Aorta (tissue), 5 donors: ENCODE data around the gene CTXN1. TPM values are rescaled to one million over a fixed set of nuclear protein-coding genes. Genes with fewer than 3 reads are reported as not detected.
"Not testable (repeated sequence)": the region's sequence is repeated elsewhere in the genome, so short reads cannot be mapped to it uniquely, and the experiment has no call there.

ENCODE experiments used
- ATAC-seq: fragments of 200-7000 bp; cut with Tn5 transposase; one replicate; pipeline ENCODE4 v1.9.1; 2022; ENCODE audit warnings: moderate library complexity; ENCODE audit not compliant: low FRiP score
- DNase-seq, 2 donors: peaks; one replicate each; pipeline ENCODE4 v3.0.0-alpha.2; 2020
- H3K27ac ChIP-seq, 2 donors: one replicate each; pipeline ENCODE4 v1.5.1; 2013; ENCODE audit warnings: low read length in 2 of 2, mild to moderate bottlenecking in 2 of 2, moderate library complexity in 2 of 2, control low read depth in 1 of 2, inconsistent platforms in 1 of 2, low read depth in 1 of 2
- H3K27me3 ChIP-seq, 2 donors: one replicate each; pipeline ENCODE4 v1.6.1; 2013; ENCODE audit warnings: control low read depth in 1 of 2, low read length in 1 of 2, mild to moderate bottlenecking in 1 of 2, moderate library complexity in 1 of 2; ENCODE audit not compliant: insufficient read depth in 2 of 2, control insufficient read depth in 1 of 2
- H3K36me3 ChIP-seq, 2 donors: one replicate each; pipeline ENCODE4 v1.6.1; 2013; ENCODE audit warnings: control low read depth in 1 of 2, low read length in 1 of 2, mild to moderate bottlenecking in 1 of 2; ENCODE audit not compliant: insufficient read depth in 2 of 2, control insufficient read depth in 1 of 2
- H3K4me1 ChIP-seq, 2 donors: one replicate each; pipeline ENCODE4 v1.6.1; 2013; ENCODE audit warnings: low read length in 2 of 2, control low read depth in 1 of 2, mild to moderate bottlenecking in 1 of 2, moderate library complexity in 1 of 2; ENCODE audit not compliant: insufficient read depth in 2 of 2, control insufficient read depth in 1 of 2
- H3K4me3 ChIP-seq, 2 donors: one replicate each; pipeline ENCODE4 v1.5.1; 2013; ENCODE audit warnings: low read length in 2 of 2, control low read depth in 1 of 2, mild to moderate bottlenecking in 1 of 2
- H3K9me3 ChIP-seq: one replicate; pipeline ENCODE4 v1.6.1; 2013; ENCODE audit warnings: mild to moderate bottlenecking, low read length; ENCODE audit not compliant: control insufficient read depth
- WGBS, 2 donors: extraction: QIAGEN DNeasy Blood & Tissue Kit; methylation state at CpG; one replicate each; pipeline ENCODE4 v1.1.7; 2013; 5-methylcytosine and 5-hydroxymethylcytosine counted together
- intact Hi-C, 2 donors: fragments of 100-400 bp; cut with DNase I; formaldehyde crosslinking; loops; one replicate each; pipeline versions ENCODE4 v1.14.2 to v1.15.0; 2022
- polyA plus RNA-seq, 2 donors: library from polyadenylated mRNA; stranded (reverse); fragments of 200-250 nt; gene quantifications; one replicate each; pipeline ENCODE4 v1.2.3, GENCODE V29; 2013
- total RNA-seq, 2 donors: library from RNA; stranded (reverse); fragmentation: NEBNext Ultra II Directional; extraction: Animal tissue kit (Norgen Biotek cat#: 25700); gene quantifications; one replicate each; pipeline ENCODE4 v1.2.1, GENCODE V29; 2021
- donor health status: healthy with polysubstance abuse.
- donor health status: Bipolar disorder and iron deficiency.
- donor health status: DM: no; HTN: no; CAD: no.
- donor health status: DM: no; HTN: no; CAD: no.
- donor health status: DM: yes; HTN: yes; CAD: no.

CTXN1 gene
- total and polyA plus RNA-seq, 4 donors, result 0.51 to 2.5 (median 1.9) TPM; not detected in 1

DNA sequence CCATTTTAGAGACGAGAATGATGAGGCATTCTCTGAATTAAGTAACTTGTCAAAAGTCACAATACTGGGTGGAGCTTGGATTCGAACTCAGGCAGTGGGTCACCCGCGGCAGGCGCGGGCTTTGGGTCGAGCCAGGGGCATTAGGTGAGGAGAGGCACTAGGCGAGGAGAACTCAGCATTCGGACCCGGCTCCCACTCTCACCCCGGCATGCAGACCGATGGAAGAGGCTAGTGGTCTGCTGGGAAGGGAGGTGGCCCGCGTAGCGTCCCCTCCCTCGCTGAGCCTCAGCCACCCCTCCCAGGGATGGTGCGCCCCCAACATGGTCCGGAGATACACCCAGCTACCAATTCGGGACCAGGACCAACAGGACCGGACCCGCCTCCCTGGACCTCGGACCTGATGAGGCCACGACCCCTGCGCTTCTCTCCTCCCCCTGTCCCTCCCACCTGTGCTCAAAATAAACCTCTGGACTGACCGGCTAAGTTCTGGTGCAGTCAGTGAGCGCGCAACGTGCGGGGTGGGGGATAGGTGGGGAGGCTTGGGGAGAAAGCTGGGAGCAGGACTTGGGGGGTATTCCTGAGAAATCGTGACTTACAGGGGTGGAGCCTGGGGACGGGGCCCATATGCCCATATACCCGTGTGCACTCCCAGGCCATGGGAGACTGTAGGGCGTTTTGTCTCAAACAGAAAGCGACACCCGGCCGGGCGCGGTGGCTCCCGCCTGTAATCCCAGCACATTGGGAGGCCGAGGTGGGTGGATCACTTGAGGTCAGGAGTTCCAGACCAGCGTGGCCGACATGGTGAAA, 7.1 kb downstream of the CTXN1 start:
- 46 to 48% methylated on average over 42 of the region's 42 CpGs for WGBS, 2 donors
- H3K4me3 ChIP-seq, result no peak overlapping the region
- H3K36me3 ChIP-seq, result no peaks in the 10 kb centered on the region
- H3K4me1 ChIP-seq, result no peaks in the 10 kb centered on the region
- DNase-seq (peak; percentile 54 to 68), ATAC-seq (no peak)
- no peaks in the 10 kb centered on the region for H3K27me3 ChIP-seq
- intact Hi-C loops, result no loop called here
- no peak overlapping the region for H3K27ac ChIP-seq
- H3K9me3 ChIP-seq, result no peaks in the 10 kb centered on the region

DNA sequence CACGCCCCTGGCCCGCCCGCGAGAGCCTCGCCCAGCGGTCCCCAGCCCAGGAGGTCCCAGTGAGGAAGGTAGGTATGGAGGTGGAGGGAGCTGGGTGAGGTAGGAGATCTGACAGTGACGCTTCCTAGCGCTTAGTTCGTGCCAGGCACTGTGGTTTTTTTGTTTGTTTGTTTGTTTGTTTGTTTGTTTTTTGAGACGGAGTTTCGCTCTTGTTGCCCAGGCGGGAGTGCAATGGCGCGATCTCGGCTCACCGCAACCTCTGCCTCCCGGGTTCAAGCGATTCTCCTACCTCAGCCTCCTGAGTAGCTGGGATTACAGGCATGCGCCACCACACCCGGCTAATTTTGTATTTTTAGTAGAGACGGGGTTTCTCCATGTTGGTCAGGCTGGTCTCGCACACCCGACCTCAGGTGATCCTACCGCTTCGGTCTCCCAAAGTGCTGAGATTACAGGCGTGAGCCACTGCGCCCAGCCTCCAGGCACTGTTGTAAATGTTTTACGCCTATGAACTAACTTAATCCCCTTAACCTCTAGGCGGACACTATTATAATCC, 7.8 kb downstream of the CTXN1 start:
- H3K27me3 ChIP-seq, H3K36me3 ChIP-seq, H3K4me3 ChIP-seq, intact Hi-C loops, H3K9me3 ChIP-seq, DNase-seq, H3K4me1 ChIP-seq, H3K27ac ChIP-seq, ATAC-seq: not testable (repeated sequence)
- WGBS, 2 donors, result 30 to 33% methylated on average over 28 to 29 of the region's 29 CpGs

DNA sequence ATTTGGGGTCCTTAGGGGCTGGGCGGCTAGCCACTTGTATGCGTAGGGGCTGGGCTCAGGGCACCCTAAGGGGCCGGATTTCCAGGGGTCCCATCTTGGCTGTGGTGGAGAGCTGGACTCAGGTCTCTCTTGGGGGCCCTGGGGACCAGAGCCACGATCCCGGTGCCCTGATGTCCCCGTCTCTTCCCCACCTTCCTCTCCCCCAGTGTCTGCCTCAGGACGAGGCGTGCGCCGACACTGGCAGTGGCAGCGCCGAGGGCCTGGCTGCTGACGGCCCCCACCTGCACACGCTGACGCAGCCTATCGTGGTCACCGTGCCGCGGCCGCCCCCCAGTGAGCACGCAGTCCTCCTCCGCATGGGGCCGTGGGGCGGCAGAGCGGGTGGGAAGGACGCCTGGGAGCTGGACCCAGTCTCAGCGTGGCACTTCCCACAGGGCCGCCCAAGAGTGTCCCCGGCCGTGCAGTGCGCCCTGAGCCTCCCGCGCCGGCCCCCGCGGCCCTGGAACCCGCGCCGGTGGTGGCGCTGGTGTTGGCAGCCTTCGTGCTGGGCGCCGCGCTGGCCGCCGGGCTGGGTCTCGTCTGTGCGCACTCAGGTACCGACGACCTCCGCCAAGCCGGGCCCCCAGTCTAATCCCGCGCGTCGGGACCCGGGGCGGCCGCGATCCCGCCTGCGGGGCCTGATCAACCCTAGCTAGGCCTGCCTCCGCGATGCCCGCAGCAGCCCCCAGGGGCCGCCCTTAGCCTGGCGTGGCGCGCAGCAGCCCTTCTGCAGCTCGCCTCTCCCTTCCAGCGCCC, 8.5 kb downstream of the CTXN1 start:
- intact Hi-C loops, result no loop called here
- Histone ChIP-seq H3K4me3 (no peak overlapping the region), H3K9me3 (no peaks in the 10 kb centered on the region), H3K27me3 (no peaks in the 10 kb centered on the region), H3K36me3 (no peaks in the 10 kb centered on the region), H3K4me1 (no peaks in the 10 kb centered on the region), H3K27ac (no peak overlapping the region)
- peak; percentile 66 to 85 for DNase-seq
- 1% methylated on average over 51 to 71 of the region's 71 CpGs for WGBS, 2 donors
- no peak for ATAC-seq

DNA sequence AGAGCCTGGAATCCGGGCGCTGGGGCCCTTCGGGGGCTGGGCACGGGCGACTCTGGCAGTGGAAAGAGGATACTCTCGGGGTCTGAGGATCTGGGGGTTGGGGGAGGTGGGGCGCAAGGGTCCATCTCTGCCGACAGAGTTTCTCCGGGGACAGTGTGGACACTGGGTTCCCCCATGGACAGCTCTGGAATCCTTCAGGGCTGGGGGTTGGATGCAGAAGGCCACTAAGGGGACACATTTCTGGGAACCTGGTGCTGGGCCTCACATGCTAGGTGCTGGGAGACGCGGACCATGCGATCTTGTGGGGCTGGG, 9.0 kb downstream of the CTXN1 start:
- no peak for ATAC-seq
- WGBS, 2 donors, result 7 to 12% methylated on average over 12 of the region's 12 CpGs
- H3K4me3 ChIP-seq, result no peak overlapping the region
- H3K27me3 ChIP-seq, result no peaks in the 10 kb centered on the region
- no peaks in the 10 kb centered on the region for H3K36me3 ChIP-seq
- H3K27ac ChIP-seq, result no peak overlapping the region
- intact Hi-C loops, result no loop called here
- H3K4me1 ChIP-seq, result no peaks in the 10 kb centered on the region
- peak in 1 of 2 donors; percentile 45 for DNase-seq
- H3K9me3 ChIP-seq, result no peaks in the 10 kb centered on the region

DNA sequence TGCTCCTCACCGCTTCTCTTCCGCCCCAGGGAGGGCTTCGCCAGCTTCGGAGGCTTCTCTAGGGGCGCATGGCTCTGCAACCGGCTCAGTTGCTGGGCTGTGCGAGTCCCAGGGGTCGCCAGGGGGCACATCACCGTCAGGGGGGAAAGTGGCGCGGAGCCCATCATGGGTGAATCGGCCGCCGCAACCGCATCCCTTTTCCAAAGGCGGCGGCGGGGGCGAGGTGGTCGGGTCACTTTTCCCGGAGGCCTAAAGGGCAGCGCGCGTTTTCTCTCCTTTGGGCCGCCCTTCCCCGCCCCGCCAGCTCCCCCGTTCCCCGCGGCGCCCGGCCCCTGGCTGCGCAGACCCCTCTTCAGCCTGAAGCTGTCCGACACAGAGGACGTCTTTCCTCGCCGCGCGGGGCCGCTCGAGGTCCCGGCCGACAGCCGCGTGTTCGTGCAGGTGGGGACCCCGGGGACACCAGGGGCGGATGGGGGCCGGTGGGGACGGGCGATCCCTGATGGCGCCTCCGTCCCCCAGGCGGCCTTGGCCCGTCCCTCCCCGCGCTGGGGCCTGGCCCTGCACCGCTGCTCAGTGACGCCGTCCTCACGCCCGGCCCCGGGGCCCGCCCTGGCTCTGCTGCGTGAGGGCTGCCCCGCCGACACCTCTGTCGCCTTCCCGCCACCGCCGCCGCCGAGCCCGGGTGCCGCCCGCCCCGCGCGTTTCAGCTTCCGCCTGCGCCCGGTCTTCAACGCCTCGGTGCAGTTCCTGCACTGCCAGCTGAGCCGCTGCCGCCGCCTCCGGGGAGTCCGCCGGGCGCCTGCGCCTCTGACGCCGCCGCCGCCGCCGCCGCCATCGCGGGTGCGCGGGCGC, 9.6 kb downstream of the CTXN1 start:
- Histone ChIP-seq H3K4me1 (no peaks in the 10 kb centered on the region), H3K9me3 (no peaks in the 10 kb centered on the region), H3K27ac (no peak overlapping the region), H3K36me3 (peaks cover 0 to 2% of the 10 kb centered on the region in 2 donors), H3K4me3 (no peak overlapping the region), H3K27me3 (no peaks in the 10 kb centered on the region)
- 1% methylated on average over 72 to 104 of the region's 104 CpGs for WGBS, 2 donors
- ATAC-seq, result no peak
- peak; percentile 53 to 82 for DNase-seq
- intact Hi-C loops, result no loop called here

DNA sequence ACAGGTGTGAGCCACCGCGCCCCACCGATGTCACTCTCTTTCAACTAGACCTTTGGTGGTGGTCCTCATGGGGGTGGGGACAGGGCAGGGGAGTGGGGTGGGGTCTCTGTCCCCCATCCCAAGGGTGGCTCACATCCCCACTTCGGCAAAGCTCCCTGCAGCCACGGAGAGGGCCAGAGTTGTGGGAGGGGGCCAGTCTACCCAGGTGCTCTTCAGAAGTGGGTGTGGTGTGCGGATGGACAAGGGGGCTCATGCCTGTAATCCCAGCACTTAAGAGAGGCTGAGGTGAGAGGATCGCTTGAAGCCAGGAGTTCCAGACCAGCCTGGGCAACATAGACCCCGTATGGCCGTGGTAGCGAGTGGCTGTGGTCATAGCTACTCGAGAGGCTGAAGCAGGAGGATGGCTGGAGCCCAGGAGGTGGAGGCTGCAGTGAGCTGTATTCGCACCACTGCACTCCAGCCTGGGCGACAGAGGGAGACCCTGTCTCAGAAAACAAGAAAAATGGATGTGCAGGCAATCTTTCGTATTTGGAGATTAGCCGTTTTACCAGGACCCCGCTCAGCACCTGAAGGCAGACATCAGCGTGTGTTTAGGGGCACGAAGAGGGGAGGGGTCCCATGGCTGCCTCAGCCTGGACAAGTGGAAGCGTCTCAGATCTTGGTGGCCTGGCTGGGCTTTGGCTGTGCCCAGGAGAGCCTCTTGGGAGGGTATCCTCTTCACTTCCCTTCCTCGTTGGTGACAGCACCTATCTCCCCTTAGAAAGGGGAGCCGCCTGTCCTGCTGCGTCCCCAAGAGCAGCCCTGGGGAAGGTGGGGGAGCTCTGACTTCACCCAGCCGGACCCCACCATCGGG, 10.5 kb downstream of the CTXN1 start:
- Histone ChIP-seq H3K4me3 (no peak overlapping the region), H3K36me3 (peaks cover 0 to 9% of the 10 kb centered on the region in 2 donors), H3K9me3 (no peaks in the 10 kb centered on the region), H3K27me3 (no peaks in the 10 kb centered on the region), H3K4me1 (no peaks in the 10 kb centered on the region), H3K27ac (no peak overlapping the region)
- 45 to 46% methylated on average over 24 of the region's 24 CpGs for WGBS, 2 donors
- DNase-seq (peak in 1 of 2 donors; percentile 46), ATAC-seq (no peak)
- intact Hi-C loops, result no loop called here

DNA sequence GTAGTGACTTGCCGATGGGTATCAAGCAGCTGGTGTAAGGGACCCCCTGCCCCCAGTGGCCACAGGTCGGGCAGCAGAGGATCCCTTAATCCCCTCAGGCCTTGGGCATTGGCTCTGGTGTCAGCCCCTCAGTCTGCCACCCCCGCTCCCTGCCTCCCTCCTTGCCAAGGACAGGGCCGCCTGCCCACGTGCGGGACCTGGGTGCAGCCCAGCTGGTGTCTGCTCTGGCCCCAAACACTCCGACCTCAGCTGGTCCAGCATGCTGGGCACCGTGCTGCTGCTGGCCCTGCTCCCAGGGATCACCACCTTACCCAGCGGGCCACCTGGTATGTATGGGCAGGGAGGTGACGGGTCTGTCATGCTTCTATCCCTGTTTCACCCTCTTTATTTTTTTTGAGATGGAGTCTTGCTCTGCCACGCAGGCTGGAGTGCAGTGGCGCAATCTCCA, 11.3 kb downstream of the CTXN1 start, which contains the start of gene TGFBR3L:
Gene TGFBR3L (plus strand): TSS at position 233 of the 448 bp plus-strand sequence.
- Histone ChIP-seq H3K27ac (no peak within 1 kb of the TSS), H3K27me3 (no peaks in the 10 kb centered on the region), H3K9me3 (no peaks in the 10 kb centered on the region), H3K36me3 (peaks cover 0 to 12% of the 10 kb centered on the region in 2 donors), H3K4me3 (no peak within 1 kb of the TSS), H3K4me1 (no peaks in the 10 kb centered on the region)
- DNase-seq (peak in 1 of 2 donors; percentile 48), ATAC-seq (no peak)
- intact Hi-C loops, result no loop called here
- whole genome bisulfite sequencing, 2 donors, result 37 to 46% methylated on average over 11 to 12 of the region's 12 CpGs
